Hematopoietic multipotent progenitor cell (in vitro differentiated cells): ENCODE measurements around the gene CABLES2. TPM values are rescaled to one million over a fixed set of nuclear protein-coding genes. Genes with fewer than 3 reads are reported as not detected.

ENCODE experiments used
- DNase-seq, 3 donors: peaks; one replicate each; pipeline ENCODE4 v3.0.0-alpha.2; 2011 to 2015; ENCODE audit warnings: low read depth in 2 of 3, low spot score in 2 of 3
- total RNA-seq: library from RNA; depleted of rRNA; stranded (reverse); fragments of >200 nt; gene quantifications from one replicate; pipeline ENCODE4 v1.2.3, GENCODE V29; 2012

Gene CABLES2
- total RNA-seq, 1 donor = 3.2 TPM

DNA sequence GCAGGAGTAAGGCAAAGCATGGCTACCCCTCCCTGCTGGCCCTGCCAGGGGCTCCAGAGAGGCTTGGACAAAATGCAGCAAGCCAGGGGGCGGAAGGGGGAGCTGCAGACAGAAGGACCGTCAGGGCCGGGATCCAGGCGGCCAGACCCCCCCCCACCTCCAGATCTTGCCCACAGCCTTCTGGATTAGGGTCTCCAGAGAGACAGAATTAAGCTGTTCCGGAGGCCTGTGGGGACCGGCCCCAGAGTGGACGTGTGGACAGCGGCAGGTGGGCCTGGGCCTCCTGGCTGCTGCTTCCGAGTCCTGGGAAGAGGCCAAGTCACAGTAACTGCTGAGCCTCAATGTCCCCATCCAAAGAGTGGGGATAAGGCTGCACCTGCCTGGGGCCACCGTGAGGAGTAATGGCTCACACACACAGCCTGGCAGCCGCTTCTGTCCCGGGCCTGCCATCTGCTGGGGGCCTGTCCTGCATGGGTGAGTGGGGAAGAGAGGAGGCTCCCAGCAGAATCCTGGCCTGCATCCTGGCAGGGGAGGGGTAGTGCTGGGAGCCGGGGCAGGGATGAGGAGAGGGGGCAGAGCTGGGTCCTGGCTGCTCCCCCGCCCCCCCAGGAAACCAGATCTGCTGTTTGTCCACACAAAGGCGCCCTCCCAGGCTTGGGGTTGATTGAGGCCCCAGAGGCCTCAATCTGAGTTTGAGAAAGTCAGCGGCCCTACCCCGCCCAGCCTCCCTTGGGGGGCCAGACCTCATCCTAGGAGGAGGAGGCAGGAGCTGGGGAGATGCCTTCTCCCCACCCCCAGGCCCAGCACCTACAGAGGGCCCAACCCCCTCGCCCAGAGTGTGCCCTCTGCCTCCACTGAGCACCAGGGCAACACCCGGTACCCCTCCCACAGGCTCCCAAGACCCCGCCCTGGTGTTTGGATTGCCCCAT, 43.8 kb downstream of the CABLES2 start:
- DNase-seq = no peak

DNA sequence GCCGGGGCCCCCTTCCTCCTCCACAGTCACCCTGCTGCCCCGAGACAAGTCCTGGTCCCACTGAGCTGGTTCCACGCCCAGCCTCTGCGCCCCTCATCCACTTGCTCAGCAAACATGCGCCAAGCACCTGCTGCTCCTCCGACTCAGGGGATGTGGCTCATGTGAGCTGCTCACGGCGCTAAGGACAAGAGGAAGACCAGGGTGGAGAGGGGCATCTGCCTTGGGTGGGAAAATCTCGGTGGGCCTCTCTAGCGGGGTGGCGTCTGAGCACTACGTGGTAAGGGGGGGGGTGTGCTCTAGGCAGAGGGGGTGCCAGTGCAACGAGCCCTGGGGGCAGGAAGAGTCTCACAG, 44.5 kb downstream of the CABLES2 start:
- no peak for DNase-seq

DNA sequence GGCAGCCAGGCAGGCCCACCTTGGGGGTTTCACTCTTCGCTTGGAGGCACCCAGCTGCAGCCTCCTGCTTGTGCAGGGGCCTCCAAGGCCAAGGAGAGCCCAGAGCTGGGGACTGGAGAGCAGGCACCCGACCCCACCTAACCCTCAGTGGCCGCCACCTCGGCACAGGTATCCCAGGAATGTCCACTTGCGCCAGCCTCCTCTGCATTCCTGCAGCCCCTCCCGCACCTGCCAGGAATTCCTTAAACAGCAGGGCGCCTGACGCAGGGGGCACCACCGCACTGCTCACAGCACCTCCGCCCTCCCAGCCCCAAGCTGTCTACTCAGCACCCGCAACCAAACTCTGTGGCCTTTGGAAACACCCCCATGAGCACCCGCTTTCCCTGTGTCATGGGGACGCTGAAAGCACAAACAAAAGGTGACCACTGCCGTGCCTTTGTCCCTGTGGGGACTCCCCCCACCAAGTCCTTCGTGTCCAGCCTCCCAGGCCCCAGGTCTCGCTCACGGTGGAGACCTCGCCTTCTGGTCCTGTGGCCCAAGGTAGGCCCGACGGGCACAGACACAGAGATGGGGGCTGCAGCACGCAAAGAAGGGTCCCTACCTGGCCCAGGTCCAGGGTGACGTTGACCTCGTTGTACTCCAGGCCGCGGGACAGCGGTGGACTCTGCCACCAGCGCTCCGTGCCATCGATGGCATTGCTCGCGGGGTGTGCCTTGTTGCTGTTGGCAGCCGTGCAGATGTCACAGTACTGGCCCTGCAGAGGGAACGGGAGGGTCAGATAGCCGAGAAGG, 45.1 kb downstream of the CABLES2 start:
- DNase-seq = no peak

DNA sequence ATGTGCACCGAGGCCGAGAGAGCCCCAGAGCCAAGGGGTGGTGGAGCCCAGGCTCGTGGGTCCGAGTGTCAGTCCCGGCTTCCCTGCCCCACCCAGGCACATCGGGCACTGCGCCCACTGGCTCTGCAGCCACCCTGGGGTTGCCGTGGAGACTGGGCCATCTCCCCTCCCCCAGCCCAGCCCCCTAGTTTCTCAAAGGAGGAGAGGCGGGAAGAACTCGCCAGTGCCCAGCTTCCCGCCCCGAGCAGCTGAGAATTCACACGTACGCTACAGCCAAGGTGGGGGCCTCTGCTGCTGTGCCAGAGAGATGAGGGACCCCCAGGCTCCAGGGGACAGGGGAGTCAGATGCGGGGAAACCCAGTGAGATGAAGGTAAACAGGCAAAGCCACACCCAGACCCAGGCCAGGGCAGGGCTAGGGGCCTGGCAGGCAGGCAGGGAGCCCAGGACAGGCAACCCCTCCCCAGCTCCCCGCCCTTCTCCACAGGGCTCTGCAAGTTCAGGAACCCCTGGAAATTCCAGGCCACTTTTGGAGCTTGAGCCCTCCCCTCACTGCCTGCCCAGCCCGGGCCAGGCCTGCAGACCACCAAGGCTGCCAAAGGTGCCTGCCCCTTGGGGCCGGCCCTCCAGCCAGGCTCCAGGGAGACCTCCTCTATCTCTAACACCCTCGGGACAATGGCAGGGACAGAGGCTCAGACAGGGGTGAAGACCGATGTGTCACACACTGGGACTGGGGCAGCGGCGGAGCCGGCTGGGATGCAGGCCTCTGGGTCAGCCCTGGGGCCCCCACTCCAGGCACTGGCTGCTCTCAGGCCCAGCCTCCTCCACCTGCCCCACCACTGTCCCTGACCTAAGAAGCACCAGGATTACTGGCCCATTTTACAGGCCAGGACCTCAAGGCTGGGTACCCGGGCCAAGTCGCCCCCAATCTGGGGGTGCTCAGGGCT, 46.0 kb downstream of the CABLES2 start:
- no peak for DNase-seq

DNA sequence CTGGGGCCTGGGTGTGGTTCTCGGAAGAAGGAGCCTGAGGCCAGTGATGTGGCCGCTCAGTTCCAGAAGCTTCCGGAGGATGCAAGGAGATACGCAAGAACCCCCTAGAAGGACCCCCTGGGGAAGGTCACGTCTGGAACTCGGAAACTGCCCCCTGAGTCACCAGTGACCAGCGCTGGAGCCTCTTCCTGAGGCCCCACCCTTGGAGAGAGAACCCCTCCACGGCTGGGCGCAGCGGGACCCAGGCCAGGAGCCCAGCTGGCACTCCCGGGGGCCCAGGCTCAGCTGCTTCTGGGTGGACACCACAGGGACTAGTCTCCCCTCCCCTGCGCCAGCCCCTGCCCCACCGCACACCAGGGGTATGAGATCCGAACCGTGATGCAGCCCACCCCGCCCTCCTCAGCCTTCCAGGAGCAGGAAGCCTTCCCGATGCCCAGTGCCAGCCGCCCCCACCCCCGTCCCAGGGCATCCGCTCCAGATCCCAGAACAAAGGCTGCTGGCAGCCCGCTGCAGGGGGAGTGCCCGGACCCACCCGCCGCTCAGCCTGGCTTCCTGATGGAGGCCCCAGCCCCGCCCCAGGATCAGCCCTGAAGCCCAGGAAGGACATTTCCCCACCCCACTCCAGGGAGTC, 47.5 kb downstream of the CABLES2 start:
- no peak for DNase-seq

DNA sequence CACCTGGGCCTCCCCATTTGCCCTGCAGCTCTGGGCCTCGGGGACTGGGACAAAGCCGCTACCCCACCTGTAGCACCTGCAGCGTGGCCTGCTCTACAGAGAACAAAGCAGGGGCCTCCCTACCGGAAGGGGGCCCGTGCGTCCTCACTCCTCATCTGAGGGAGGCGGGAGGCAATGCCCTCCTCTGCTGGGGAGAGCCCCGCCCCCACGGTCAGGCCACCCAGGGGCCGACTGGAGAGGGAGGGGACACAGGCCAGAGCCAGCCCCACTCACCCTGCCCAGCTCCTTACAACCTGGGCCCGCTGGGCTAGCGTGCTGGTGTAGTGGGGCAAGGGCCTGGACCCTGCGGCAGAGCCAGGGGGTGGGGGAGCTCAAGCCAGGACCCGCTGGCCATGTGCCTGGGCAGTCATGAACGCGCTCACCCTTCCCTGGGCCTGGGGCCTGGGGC, 48.0 kb downstream of the CABLES2 start:
- DNase-seq = no peak

DNA sequence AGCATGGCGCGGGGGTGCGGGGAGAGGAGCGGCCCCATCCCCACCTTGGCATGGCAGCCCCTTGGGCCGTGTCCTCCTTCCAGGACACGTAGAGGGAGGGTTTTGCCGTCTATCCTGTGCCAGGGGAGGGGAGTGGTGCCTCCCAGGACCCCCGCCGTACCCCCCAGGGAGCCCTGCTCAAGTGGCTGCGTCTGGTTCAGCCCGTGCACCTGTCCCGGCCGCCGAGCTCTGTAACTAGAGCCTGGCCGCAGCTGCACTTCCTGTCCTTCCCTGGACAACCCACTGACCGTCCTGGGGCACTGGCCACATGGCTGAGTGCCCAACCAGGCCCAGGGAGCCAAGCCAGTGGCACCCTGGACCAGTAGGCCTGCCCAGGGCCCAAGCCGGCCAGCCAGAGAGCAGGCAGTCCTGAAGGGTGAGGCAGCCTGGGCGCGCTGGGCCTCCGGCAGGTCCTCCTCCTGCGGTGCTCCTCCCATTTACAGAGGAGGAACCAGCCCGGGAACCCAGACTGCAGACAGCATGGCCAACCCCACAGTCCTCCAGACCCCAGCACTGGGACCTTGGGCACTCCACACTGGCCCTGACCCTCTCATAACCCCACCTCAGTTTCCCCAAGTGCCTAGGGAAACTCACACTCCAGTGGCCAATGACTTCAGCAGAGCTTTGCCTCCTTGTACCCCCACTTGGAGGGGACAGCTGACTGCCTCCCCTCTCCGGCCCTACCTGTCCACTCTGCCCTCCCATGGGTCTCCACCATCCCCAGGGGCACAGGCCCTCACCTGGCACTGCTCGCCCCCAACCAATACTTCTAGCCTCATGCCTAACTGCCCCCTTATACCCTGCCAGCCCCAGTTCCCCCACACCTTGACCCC, 48.7 kb downstream of the CABLES2 start:
- no peak for DNase-seq

DNA sequence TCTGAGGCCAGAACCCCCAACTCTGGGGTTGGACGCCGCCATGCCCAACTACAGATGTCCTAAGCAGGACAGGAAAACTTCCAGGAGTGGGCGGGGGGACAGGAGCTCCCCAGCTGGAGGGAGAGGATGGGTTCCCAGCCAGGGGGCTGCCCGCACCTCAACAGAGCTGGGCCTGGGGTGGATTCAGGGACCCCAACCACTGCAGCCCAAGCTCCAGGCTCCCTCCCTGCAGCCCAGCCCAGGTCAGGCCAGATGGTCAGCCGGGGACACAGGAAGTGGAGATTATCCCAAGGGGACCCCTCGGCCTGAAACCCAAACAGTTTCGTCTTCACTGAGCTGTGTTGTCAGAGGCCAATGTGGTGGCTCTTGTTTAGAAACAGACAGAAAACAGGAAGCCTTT, 49.4 kb downstream of the CABLES2 start:
- DNase-seq = no peak

DNA sequence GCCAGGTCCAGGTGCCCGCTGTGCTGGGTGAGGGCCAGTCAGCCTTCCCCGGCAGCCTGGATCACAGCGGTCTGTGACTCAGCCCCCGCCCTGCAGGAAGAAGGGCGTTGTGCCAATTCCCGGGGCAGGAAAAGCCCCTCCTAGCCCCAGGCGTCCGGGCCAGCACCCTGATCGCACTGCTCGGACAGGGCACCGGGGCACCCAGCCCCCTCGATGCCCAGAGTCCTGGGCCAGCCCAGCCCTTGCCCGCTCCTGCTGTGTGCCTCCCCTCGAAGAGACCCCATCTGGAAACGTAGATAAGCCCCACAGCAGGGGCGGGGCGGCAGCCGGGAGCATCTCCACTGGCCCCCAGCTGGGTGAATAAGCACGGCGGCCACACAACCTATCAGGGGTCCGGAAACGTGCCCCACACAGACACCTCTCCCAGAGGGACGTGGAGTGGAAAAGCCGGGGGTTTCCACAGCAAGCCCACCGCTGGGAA, 49.9 kb downstream of the CABLES2 start:
- peak in 2 of 3 donors; percentile 70 to 73 for DNase-seq

DNA sequence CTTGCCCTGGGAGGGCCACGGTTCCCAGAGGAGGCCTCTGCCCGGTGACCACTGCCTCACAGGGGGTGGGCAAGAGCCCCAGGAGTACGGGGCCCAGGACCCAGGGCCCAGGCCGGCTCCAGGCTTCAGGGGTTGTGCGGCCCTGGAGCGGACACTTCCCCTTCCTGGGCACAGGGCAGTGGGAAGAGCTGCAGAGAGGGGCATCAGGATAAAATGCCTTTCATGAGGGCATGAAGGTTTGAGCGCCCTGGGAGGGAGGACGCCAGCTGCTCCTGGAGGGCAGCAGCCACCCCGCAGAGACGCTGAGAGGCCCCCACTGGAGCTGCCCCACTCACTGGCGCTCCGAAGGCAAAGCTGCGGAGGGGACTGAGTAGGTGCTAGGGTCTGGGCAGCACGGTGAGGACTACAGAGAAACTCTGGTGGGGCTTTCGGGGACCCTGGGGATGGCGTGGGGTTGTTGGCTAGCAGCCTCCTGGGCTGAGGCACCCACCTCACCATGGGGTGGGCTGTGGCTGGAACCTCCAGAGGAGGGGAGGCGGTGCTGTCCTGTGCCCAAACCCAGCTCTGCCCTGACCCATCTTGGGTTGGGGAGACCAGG, 50.4 kb downstream of the CABLES2 start:
- no peak for DNase-seq

DNA sequence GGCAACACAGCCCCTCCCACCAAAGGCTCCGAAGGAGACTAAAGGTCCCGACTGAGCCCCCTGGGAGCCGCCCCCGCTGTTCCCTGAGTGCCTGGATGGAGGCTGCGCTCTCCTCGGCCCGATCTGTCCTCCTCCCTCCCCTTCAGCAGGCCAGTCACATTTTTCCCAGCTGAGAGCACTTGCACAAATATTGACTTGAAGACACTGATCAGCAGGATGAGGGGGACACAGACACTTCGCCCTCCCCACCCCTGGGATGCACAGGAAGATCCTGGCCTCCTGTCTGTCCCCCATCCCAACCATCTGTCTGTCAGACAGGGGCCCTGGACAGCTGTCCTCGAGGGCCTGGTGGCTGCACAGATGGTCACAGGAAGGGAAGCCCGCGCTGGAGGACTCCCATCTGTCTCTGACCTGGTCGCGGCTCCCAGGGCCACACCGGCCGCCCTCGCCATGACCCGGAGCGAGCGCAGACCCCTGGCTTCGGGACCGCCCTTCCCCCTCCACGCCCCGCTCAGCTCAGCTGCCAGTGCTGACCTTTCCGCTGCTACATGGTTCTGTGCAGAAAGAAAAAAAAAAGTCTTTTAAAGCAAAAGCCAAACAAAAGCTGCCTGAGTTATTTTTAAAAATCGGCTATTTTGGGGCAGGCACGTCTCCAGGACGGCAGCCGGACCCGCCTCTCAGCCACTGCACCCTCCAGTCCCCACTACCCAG, 51.1 kb downstream of the CABLES2 start:
- no peak for DNase-seq

DNA sequence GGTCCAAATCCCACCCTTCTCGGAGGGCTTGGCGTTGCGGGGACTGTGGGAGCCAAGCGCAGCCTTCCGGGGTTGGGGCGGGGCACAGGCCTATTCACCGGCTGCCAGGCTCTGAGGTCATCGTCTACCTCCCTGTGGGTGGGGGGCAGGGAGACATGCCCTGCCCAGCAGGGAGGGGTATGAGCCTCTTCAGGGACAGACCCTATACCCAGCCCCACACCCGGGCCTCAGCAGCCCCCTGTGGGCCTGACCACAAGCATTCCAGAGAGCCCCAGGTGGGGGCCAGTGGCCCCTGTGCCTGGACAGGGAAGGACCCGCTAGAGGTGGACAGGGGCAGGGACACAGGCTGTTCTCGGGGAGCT, 51.6 kb downstream of the CABLES2 start:
- no peak for DNase-seq

DNA sequence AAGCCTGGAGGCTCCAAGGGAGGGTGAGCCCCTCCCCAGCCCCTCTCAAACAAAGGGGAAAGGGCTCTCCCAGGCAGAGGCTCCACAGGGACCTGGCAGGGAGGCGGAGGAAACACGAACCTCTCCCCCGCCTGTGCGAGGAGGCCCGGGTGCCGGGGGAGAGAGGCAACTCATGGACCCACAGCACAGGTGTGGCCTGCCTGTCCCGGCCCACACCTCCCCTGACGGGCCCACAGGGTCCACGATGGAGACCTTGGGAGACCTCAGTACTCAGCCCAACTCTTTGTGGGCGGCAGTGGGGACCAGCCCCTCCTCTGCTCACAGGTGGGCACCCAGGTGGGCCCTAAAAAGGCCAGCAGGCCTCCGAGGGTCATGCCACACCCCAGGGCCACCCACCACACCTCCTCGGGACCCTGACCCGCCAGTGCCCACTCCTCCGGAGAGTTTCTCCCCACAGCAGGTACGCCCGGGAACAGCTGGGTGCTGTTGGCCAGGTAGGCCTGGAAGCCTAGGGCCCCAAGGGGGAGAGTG, 52.2 kb downstream of the CABLES2 start:
- no peak for DNase-seq

DNA sequence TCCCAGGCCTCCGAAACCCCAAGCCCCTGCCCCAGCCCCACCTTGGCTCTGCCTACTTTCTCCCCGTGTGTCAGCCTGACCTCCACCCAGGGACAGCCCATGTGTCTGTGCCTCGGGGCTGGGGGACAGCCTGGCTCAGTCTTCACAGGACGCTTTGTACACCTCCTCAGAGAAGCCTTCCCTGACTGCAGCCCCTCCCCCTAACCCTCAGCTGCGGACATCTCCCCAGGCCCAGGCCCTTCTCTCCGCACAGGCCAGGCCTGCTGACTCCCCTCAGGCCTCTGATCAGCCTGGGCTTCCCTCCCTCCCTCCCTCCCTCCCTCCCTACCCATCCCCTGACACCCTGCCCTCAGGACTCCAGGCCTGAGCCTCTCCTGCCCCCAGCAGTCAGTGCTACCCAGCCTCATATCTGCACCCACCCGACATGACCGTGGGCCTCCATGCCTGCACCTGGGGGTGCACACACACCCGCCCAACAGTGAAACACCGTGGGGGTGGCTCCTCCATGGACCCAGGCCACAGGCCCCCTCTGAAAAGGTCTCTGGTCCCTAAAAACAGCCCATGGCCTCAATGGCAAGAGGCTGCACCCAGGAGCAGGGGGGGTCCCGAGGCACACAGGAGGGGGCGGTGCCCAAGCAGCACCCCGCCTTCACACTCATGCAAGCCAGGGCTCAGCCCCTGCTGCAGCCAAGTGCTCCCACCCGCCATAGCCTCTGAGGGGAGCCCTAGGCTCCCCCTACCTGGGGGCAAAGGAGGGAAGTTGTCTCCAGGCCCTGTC, 52.9 kb downstream of the CABLES2 start:
- no peak for DNase-seq

DNA sequence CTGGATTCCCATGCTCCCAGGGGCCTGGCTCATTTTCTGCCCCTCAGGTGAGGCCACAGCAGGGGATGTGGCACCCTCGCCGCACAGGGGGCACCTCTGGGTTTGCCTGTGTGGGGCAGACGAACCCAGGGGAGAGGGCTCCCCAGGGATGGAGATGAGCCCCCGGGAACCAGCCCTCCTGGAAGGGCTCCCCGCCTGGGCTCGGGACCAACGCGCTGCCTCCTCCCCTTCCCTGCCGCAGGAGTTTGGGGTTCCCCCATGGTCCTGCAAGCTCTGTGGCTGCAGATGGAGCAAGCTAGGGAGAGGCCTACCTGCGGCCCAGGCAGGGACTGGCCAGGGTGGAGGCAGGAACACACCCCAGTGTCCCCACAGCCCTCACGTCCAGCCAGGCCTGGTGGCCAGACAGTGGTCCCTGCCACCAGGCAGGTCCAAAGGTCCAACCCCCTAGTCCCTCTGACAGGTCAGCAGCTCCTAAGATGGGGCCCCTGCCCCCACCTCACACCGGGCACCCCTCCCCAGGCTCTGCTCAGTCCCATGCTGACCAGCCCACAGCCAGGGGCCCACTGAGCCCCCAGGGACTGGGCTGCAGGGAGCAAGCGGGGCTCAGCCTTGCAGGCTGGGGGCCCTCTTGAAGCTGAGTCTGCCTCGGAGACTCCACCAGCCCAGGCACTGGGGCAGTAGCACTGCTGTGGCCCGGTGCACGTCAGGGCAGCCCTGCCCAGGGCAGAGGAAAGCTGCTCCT, 53.6 kb downstream of the CABLES2 start:
- DNase-seq = no peak
